Choroid plexus epithelial cell (primary cell): ENCODE data around the gene ATXN7L1.

Experiments
- DNase-seq: peaks from one replicate; pipeline ENCODE4 v3.0.0-alpha.2; 2010; ENCODE audit warnings: low read depth
- H3K4me3 ChIP-seq: 2 replicates; pipeline ENCODE4 v1.5.1; 2011; ENCODE audit warnings: low read depth, mild to moderate bottlenecking, control low read depth, low read length, moderate library complexity
- CTCF ChIP-seq: conservative IDR thresholded peaks from 2 replicates; pipeline ENCODE4 v1.5.1; 2011; ENCODE audit warnings: low read depth, mild to moderate bottlenecking, control low read depth, inconsistent platforms, low read length, moderate library complexity

The ATXN7L1 gene

GRCh38 chr7:105693576-105693975, 182.8 kb downstream of the ATXN7L1 start:
- DNase-seq, result no peak
- H3K4me3 ChIP-seq, result no peak overlapping the region
- TF ChIP-seq CTCF, result no peak

- no peak for TF ChIP-seq CTCF
- peak; percentile 95 for DNase-seq
- H3K4me3 ChIP-seq, result peak overlapping the region; percentile 45
Measured at GRCh38 chr7:105691680-105692564, 184.5 kb downstream of the ATXN7L1 start.

GRCh38 chr7:105691082-105691679, 185.2 kb downstream of the ATXN7L1 start:
- DNase-seq, result peak; percentile 58
- no peak for TF ChIP-seq CTCF

GRCh38 chr7:105690325-105690945, 186.0 kb downstream of the ATXN7L1 start:
- H3K4me3 ChIP-seq, result no peak overlapping the region
- DNase-seq, result no peak
- no peak for TF ChIP-seq CTCF

More at GRCh38 chr7:105691082-105691679, 185.2 kb downstream of the ATXN7L1 start:
- peak overlapping the region; percentile 45 for H3K4me3 ChIP-seq

GRCh38 chr7:105689067-105689819, 187.2 kb downstream of the ATXN7L1 start:
- no peak for TF ChIP-seq CTCF
- no peak for DNase-seq

GRCh38 chr7:105688617-105689016, 187.8 kb downstream of the ATXN7L1 start:
- no peak for TF ChIP-seq CTCF
- DNase-seq, result no peak
- H3K4me3 ChIP-seq, result no peak overlapping the region

More at GRCh38 chr7:105689067-105689819, 187.2 kb downstream of the ATXN7L1 start:
- H3K4me3 ChIP-seq, result no peak overlapping the region
